T-cell (primary cell): ENCODE data around the gene MXRA8. TPM values are rescaled to one million over a fixed set of nuclear protein-coding genes. Genes with fewer than 3 reads are reported as not detected.
A peak's percentile ranks its signal among the peaks of the same experiment; 100 is the strongest.

Experiments
- ATAC-seq, 4 experiments: fragments of 200-7000 bp in 3 of 4; fragments of 150-1000 bp in 1 of 4; cut with Tn5 transposase; replicated peaks in 1 of 4; 1 replicate in 3 of 4; 2 replicates in 1 of 4; pipeline ENCODE4 v1.10.0; 2021; ENCODE audit warnings: moderate library complexity in 3 of 4, mild to moderate bottlenecking in 2 of 4, moderate number of reproducible peaks in 1 of 4
- CTCF ChIA-PET, 2 donors: fragments of 300-600 bp; sonication (Branson Sonifier 250); formaldehyde crosslinking; loops; one replicate each; lab custom pipeline; 2022; ENCODE audit warnings: antibody characterized with exemption in 2 of 2; lab: Charles Lee
- POLR2A ChIA-PET, 2 donors: fragments of 300-600 bp; sonication (Branson Sonifier 250); formaldehyde crosslinking; loops; one replicate each; lab custom pipeline; 2022; ENCODE audit warnings: antibody characterized with exemption in 2 of 2; lab: Charles Lee
- DNase-seq, 35 experiments: peaks; one replicate each; pipeline versions ENCODE4 v3.0.0 to v3.0.0-alpha.2; 2013 to 2023
- H3K27ac ChIP-seq: one replicate; pipeline ENCODE4 v1.5.1; 2013; ENCODE audit warnings: low read length
- H3K27me3 ChIP-seq, 2 experiments: replicated peaks in 1 of 2; 1 replicate in 1 of 2; 2 replicates in 1 of 2; pipeline versions ENCODE4 v1.6.1 to v1.7.0; 2013; ENCODE audit warnings: low read length in 1 of 2, mixed read lengths in 1 of 2; ENCODE audit not compliant: control insufficient read depth in 2 of 2, insufficient read depth in 2 of 2; ENCODE audit errors: extremely low read depth in 1 of 2
- H3K36me3 ChIP-seq, 2 donors: 1 replicate in 1 of 2; 2 replicates in 1 of 2; pipeline versions ENCODE4 v1.6.1 to v1.7.0; 2013; ENCODE audit warnings: low read length in 1 of 2; ENCODE audit not compliant: control insufficient read depth in 2 of 2, insufficient read depth in 1 of 2; ENCODE audit errors: extremely low read depth in 1 of 2
- H3K4me1 ChIP-seq, 2 experiments: 1 replicate in 1 of 2; 2 replicates in 1 of 2; pipeline versions ENCODE4 v1.6.1 to v1.7.0; 2013; ENCODE audit warnings: low read length in 2 of 2, mixed read lengths in 1 of 2; ENCODE audit not compliant: insufficient read depth in 2 of 2, control insufficient read depth in 1 of 2; ENCODE audit errors: extremely low read depth in 1 of 2
- H3K4me3 ChIP-seq, 2 donors: 1 replicate in 1 of 2; 2 replicates in 1 of 2; pipeline versions ENCODE4 v1.5.1 to v1.7.0; 2013; ENCODE audit warnings: mild to moderate bottlenecking in 2 of 2, low read length in 1 of 2, moderate library complexity in 1 of 2; ENCODE audit not compliant: control insufficient read depth in 1 of 2; ENCODE audit errors: extremely low read depth in 1 of 2
- H3K9me3 ChIP-seq: 2 replicates; pipeline ENCODE4 v1.7.0; 2013
- H3K27ac Mint-ChIP-seq, 2 donors: one replicate each; pipeline ENCODE4 v1.8.0; 2020 to 2021; ENCODE audit warnings: mild to moderate bottlenecking in 2 of 2, mixed read lengths in 2 of 2
- H3K27me3 Mint-ChIP-seq, 2 donors: one replicate each; pipeline ENCODE4 v1.8.0; 2021 to 2022; ENCODE audit warnings: mixed read lengths in 2 of 2
- H3K36me3 Mint-ChIP-seq: one replicate; pipeline ENCODE4 v1.8.0; 2021; ENCODE audit warnings: mixed read lengths
- H3K4me1 Mint-ChIP-seq, 3 donors: one replicate each; pipeline ENCODE4 v1.8.0; 2020 to 2022; ENCODE audit warnings: mixed read lengths in 3 of 3, mild to moderate bottlenecking in 1 of 3
- H3K4me3 Mint-ChIP-seq, 3 donors: one replicate each; pipeline ENCODE4 v1.8.0; 2020 to 2022; ENCODE audit warnings: mild to moderate bottlenecking in 3 of 3, mixed read lengths in 3 of 3, moderate library complexity in 3 of 3
- H3K9me3 Mint-ChIP-seq, 3 donors: one replicate each; pipeline ENCODE4 v1.8.0; 2020 to 2022; ENCODE audit warnings: mixed read lengths in 3 of 3
- WGBS: methylation state at CpG from one replicate; pipeline ENCODE4 v1.1.5; 2013; ENCODE audit warnings: missing lambda C conversion rate; ENCODE audit not compliant: insufficient coverage; 5-methylcytosine and 5-hydroxymethylcytosine counted together
- total RNA-seq, 35 experiments: library from RNA in 6 of 35; stranded (reverse) in 6 of 35; fragments of 120-200 nt in 1 of 35; gene quantifications; one replicate each; pipeline versions ENCODE4 v1.2.1 to v1.2.4 and lab custom pipeline; 2013 to 2026

The MXRA8 gene
- total RNA-seq, 5 donors from 2014 or later (not counting 1 experiment from before 2014, with no cell fraction given) = 0.99 to 6.8 (median 1.9) TPM

DNA sequence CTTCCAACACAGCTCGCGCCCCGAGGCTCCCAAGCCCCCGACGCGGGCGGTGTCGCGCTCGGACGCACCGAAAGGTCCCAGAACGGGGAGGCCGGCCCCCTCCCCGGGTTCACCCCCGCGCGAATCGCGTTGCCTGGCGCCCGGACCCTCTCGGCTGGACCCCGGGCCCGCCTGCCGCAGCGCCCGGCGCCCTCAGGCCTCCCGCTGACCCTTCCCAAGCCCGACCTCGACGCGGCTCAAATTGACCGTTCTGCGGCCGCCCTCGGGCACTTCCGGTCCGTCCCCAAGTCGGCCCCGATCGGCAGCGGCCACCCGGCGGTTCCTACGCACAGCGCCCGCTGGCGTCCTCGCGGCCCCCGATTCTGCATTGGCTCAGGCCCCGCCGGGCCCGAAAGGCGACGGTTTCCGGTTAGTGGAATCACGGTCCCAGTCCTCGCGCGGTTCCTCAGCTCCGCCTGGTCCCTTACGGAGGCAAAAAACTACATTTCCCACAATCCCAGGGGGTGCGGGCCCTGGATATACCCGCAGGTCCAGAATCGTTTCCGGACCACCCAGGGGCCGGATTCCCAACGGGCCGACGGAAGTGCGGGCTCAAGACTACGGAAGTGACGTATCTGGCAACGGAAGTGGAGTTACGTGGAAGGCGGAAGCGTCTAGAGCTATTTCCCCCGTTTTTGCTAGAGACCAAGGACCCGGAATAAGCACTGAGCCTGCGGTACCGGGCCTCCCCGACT lies 16.7 kb upstream of the MXRA8 start, which contains the start of gene AURKAIP1:
Gene AURKAIP1, minus strand, starts transcription at position 279 of the 734 bp plus-strand sequence. CDS start 451 bp downstream, outside the sequence.
- Mint-ChIP-seq H3K36me3 (no peaks in the 10 kb centered on the region), H3K27me3 (no peaks in the 10 kb centered on the region), H3K4me3 (peak within 1 kb of the TSS; percentile 83 to 91 (median 88)), H3K27ac (peak within 1 kb of the TSS; percentile 91 to 93), H3K4me1 (peaks cover 0 to 39% (median 23%) of the 10 kb centered on the region in 3 donors), H3K9me3 (no peaks in the 10 kb centered on the region)
- DNase-seq = peak; percentile 86 to 99 (median 94)
- ATAC-seq = peak; percentile 72 to 86 (median 84)
- Histone ChIP-seq H3K27me3 (no peaks in the 10 kb centered on the region), H3K27ac (peak within 1 kb of the TSS; percentile 91), H3K9me3 (no peaks in the 10 kb centered on the region), H3K4me3 (peak within 1 kb of the TSS; percentile 71 to 76), H3K4me1 (peaks cover 15 to 51% of the 10 kb centered on the region in 2 experiments), H3K36me3 (peaks cover 0 to 4% of the 10 kb centered on the region in 2 donors)
- WGBS = under 1% methylated on average over 73 of the region's 85 CpGs
- POLR2A ChIA-PET = interaction anchor here (0.5 to 1.2 kb wide), 7 partner anchors 11 to 510 kb away, joined by 3 to 9 read pairs (median 4); partner anchors contain the start of gene CCNL2 (in 1 of the 2)
- CTCF ChIA-PET = interaction anchor here in 1 of 2 donors (0.7 to 1.2 kb wide), 6 partner anchors 24 to 1019 kb away, joined by 3 to 8 read pairs (median 4); partner anchors contain the start of gene CCNL2

DNA sequence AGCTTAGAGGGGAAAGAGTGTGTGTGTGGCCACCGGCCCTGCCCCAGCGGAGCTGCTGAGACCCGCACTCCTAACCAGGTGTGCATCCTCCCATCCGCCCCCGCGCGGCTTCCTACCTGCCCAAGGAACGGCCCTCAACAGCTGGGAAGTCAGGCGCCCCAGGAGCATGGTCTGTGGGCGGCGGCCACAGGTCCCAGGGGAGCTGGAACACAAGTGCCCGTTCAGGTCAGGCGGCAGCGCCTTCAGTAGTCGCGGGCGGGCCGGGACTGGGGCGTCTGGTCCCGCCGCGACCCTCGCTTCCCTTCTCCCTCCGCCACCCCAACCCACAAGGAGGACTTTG lies 16.2 kb upstream of the MXRA8 start:
- no peaks in the 10 kb centered on the region for H3K36me3 Mint-ChIP-seq

DNA sequence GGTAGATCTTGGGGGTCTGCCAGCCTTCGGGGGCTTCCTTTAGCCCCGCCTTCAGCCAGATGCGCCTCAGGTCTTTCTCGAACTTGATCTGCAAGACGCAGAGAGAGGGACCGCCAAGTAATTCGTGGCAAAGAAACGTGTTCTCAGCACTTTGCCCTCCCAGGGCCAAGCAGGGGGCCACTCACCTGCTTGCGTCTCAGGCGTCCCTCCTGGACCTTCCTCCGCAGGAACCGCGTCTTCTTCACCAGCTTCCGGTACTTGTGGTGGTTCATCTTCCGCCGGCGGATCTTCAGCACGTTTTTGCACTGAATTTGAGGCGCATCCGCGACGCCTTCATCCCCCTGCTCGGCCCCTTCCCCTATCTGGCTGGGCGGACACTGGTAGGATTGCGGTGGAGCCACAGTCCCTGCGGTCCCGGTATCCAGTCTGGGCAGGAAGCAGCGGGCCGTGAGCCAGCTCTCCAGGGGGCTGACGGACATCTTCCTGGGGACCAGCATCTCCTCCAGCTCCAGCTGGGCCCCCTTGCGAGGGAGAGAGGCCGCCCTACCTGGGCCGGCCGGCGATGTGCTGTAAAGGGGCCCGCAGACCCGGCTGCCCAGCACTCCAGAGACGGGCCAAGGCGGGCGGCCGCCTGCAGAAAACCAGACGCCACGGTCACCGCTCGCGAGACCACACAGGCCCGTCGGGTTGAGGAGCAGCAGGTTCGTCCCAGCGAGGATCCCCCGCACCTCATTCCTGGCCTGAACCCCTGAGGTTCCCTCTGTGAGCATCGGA lies 15.6 kb upstream of the MXRA8 start:
- H3K36me3 Mint-ChIP-seq = no peaks in the 10 kb centered on the region
- no peaks in the 10 kb centered on the region for H3K9me3 Mint-ChIP-seq
- H3K27ac ChIP-seq = peak overlapping the region; percentile 91
- DNase-seq (peak in 1 of 35 experiments; percentile 14), ATAC-seq (no peak)
- WGBS = 69% methylated on average over 49 of the region's 52 CpGs
- no peaks in the 10 kb centered on the region for H3K27me3 Mint-ChIP-seq
- H3K4me1 ChIP-seq = peaks cover 15 to 51% of the 10 kb centered on the region in 2 experiments
- H3K4me1 Mint-ChIP-seq = peaks cover 0 to 41% (median 23%) of the 10 kb centered on the region in 3 donors
- H3K4me3 Mint-ChIP-seq = peak overlapping the region; percentile 83 to 91 (median 88)
- CTCF ChIA-PET = interaction anchor here in 1 of 2 donors (1.2 kb wide), 1 partner anchor 25 kb away, joined by 4 read pairs; the partner anchor contains the start of gene CCNL2
- H3K4me3 ChIP-seq = peak overlapping the region; percentile 71 to 76
- peaks cover 0 to 4% of the 10 kb centered on the region in 2 donors for H3K36me3 ChIP-seq
- H3K27me3 ChIP-seq = no peaks in the 10 kb centered on the region
- POLR2A ChIA-PET = no interaction called here
- peak overlapping the region; percentile 43 to 79 for H3K27ac Mint-ChIP-seq
- H3K9me3 ChIP-seq = no peaks in the 10 kb centered on the region

More for the DNA sequence above, 16.2 kb upstream of the MXRA8 start:
- CTCF ChIA-PET = interaction anchor here in 1 of 2 donors (1.2 kb wide), 3 partner anchors 24 to 33 kb away, joined by 3 to 4 read pairs (median 4); partner anchors contain the start of gene CCNL2
- no peaks in the 10 kb centered on the region for H3K27me3 ChIP-seq
- H3K36me3 ChIP-seq = peaks cover 0 to 4% of the 10 kb centered on the region in 2 donors
- peak overlapping the region; percentile 91 for H3K27ac ChIP-seq
- under 1% methylated on average over 24 of the region's 24 CpGs for WGBS
- H3K27ac Mint-ChIP-seq = peak overlapping the region in 1 of 2 donors; percentile 79
- H3K27me3 Mint-ChIP-seq = no peaks in the 10 kb centered on the region
- POLR2A ChIA-PET = interaction anchor here in 1 of 2 donors (0.5 to 1.2 kb wide), 2 partner anchors 24 to 28 kb away, joined by 4 read pairs; partner anchors contain the start of gene CCNL2
- peak overlapping the region; percentile 71 to 76 for H3K4me3 ChIP-seq
- ATAC-seq = no peak
- H3K9me3 ChIP-seq = no peaks in the 10 kb centered on the region
- peaks cover 0 to 41% (median 23%) of the 10 kb centered on the region in 3 donors for H3K4me1 Mint-ChIP-seq
- H3K4me1 ChIP-seq = peaks cover 15 to 51% of the 10 kb centered on the region in 2 experiments
- peak overlapping the region; percentile 83 to 91 (median 88) for H3K4me3 Mint-ChIP-seq
- DNase-seq = peak in 1 of 35 experiments; percentile 24
- H3K9me3 Mint-ChIP-seq = no peaks in the 10 kb centered on the region

DNA sequence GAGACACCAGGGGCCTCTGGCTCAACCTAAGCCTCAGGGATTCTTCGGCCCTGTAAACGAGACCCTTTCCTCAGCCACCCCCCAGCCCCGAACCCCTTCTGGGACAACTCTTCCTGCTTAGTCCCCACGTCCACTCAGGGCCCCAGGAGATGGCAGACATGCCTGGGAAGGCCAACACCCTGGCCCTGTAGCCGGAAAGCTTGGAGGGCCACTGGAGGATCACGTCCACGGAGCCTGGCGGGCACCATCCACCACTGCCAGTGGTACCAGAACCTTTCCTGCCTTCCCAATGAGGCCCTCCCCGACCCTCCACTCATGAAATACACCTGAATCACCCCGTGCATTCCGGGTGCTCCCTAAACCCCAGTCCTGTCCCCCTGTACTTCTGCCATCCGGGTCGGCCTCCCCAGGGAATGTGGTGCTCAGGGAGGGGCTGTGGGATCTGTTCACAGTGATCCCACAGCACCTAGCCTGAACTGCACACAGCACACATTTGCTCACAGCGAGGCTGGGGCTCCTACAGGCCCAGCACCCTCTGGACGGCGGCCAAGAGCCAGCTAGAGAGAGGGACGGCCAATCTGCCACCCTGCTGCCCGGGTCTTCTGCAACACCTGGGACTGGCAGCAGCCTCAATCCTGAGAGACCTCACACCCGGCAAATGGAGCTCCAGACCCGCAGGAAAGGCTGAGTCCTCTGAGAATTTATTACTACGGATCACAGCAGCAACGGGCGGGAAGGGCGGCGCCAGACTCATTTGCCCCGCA lies 14.9 kb upstream of the MXRA8 start:
- H3K4me3 Mint-ChIP-seq = peak overlapping the region; percentile 83 to 91 (median 88)
- Histone ChIP-seq H3K9me3 (no peaks in the 10 kb centered on the region), H3K27ac (no peak overlapping the region), H3K4me3 (no peak overlapping the region), H3K27me3 (no peaks in the 10 kb centered on the region), H3K36me3 (peaks cover 0 to 4% of the 10 kb centered on the region in 2 donors), H3K4me1 (peaks cover 15 to 51% of the 10 kb centered on the region in 2 experiments)
- peaks cover 0 to 41% (median 23%) of the 10 kb centered on the region in 3 donors for H3K4me1 Mint-ChIP-seq
- H3K9me3 Mint-ChIP-seq = no peaks in the 10 kb centered on the region
- CTCF ChIA-PET = interaction anchor here in 1 of 2 donors (1.2 kb wide), 1 partner anchor 26 kb away, joined by 4 read pairs; the partner anchor contains the start of gene CCNL2
- no peaks in the 10 kb centered on the region for H3K36me3 Mint-ChIP-seq
- H3K27me3 Mint-ChIP-seq = no peaks in the 10 kb centered on the region
- ATAC-seq (no peak), DNase-seq (no peak)
- peak overlapping the region in 1 of 2 donors; percentile 76 for H3K27ac Mint-ChIP-seq
- POLR2A ChIA-PET = no interaction called here
- 95% methylated on average over 22 of the region's 26 CpGs for WGBS

DNA sequence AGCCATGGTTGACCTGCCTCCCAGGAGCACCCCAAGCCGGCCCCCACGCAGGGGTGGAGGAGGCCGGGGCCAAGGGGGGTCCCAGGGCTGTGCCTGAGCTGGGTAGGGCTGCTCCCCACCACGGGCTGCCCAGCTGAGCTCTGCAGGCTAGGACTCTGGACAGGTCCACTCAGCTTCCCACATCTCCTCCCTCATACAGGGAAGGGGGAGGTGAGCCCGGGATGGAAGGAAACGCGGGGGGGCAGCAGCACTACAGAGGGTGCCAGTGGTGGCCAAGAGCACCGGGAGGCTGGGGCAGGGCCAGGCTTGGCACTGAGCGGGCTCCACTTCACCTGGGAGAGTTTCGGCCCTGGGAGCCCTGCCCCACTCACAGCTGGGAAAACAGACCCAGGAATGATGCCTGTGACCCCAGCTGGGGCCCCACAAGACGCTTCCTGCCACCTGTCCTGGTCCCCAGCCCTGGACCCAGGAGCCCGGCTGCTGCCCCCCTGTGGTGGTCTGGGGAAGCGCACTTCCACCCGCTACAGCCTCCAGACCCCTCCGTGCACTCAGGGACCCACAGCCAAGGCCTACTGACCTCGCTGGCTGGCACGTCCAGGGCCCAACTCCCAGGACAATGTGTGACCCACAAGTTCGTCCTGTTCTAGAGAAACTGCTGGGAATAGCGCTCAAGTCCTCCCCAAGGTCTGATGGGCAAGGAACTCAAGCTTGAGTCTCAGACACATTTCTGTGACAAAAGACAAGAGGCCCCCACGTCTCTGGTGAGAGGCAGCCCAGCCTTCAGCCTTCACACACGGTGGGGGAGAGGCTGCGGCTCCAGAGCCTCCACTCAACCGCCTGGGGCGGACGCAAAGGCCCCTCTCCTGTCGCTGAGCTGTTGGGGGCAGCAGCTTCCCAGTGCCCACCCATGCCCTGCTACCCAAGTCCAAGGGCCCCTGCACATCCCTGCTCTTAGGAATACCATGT lies 13.7 kb upstream of the MXRA8 start:
- Histone ChIP-seq H3K4me3 (peak overlapping the region; percentile 29 to 41), H3K9me3 (no peaks in the 10 kb centered on the region), H3K4me1 (peaks cover 15 to 51% of the 10 kb centered on the region in 2 experiments), H3K36me3 (peaks cover 0 to 4% of the 10 kb centered on the region in 2 donors), H3K27ac (peak overlapping the region; percentile 74), H3K27me3 (no peaks in the 10 kb centered on the region)
- WGBS = 29% methylated on average over 20 of the region's 26 CpGs
- Mint-ChIP-seq H3K9me3 (no peaks in the 10 kb centered on the region), H3K27me3 (no peaks in the 10 kb centered on the region), H3K4me1 (peaks cover 0 to 41% (median 23%) of the 10 kb centered on the region in 3 donors), H3K4me3 (peak overlapping the region; percentile 44 to 57 (median 56)), H3K27ac (peak overlapping the region in 1 of 2 donors; percentile 46), H3K36me3 (no peaks in the 10 kb centered on the region)
- CTCF ChIA-PET = interaction anchor here (0.5 to 1.3 kb wide), 4 partner anchors 13 to 67 kb away, joined by 3 to 7 read pairs (median 4); partner anchors contain the start of gene CCNL2 (in 1 of the 2)
- POLR2A ChIA-PET = interaction anchor here in 1 of 2 donors (0.6 kb wide), 1 partner anchor 45 kb away, joined by 5 read pairs; no protein-coding TSS in a partner anchor
- DNase-seq = peak; percentile 16 to 82 (median 67)
- peak; percentile 28 to 60 (median 43) for ATAC-seq
